ENCODE measurements around the gene GIMAP8.

- TF ChIP-seq EP300 (IDR thresholded peaks at IDR 0.05; ENCODE audit: borderline replicate concordance in 1 of 2, low read depth in 2 of 2, low read length in 2 of 2), result no peak
- TF ChIP-seq, protein P1, sequence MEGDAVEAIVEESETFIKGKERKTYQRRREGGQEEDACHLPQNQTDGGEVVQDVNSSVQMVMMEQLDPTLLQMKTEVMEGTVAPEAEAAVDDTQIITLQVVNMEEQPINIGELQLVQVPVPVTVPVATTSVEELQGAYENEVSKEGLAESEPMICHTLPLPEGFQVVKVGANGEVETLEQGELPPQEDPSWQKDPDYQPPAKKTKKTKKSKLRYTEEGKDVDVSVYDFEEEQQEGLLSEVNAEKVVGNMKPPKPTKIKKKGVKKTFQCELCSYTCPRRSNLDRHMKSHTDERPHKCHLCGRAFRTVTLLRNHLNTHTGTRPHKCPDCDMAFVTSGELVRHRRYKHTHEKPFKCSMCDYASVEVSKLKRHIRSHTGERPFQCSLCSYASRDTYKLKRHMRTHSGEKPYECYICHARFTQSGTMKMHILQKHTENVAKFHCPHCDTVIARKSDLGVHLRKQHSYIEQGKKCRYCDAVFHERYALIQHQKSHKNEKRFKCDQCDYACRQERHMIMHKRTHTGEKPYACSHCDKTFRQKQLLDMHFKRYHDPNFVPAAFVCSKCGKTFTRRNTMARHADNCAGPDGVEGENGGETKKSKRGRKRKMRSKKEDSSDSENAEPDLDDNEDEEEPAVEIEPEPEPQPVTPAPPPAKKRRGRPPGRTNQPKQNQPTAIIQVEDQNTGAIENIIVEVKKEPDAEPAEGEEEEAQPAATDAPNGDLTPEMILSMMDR (IDR thresholded peaks at IDR 0.05; ENCODE audit: control extremely low read depth in 1 of 3, insufficient read depth in 1 of 3, low read depth in 1 of 3, low read length in 3 of 3), result no peak
- TF ChIP-seq CHD1 (IDR thresholded peaks at IDR 0.05; ENCODE audit: low read depth, low read length), result no peak
- TF ChIP-seq, protein P2, sequence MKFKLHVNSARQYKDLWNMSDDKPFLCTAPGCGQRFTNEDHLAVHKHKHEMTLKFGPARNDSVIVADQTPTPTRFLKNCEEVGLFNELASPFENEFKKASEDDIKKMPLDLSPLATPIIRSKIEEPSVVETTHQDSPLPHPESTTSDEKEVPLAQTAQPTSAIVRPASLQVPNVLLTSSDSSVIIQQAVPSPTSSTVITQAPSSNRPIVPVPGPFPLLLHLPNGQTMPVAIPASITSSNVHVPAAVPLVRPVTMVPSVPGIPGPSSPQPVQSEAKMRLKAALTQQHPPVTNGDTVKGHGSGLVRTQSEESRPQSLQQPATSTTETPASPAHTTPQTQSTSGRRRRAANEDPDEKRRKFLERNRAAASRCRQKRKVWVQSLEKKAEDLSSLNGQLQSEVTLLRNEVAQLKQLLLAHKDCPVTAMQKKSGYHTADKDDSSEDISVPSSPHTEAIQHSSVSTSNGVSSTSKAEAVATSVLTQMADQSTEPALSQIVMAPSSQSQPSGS (IDR thresholded peaks at IDR 0.05; ENCODE audit: low read length), result no peak
- no peak for TF ChIP-seq POLR2A (IDR thresholded peaks at IDR 0.05; ENCODE audit: control extremely low read depth in 1 of 2, low read depth in 2 of 2, low read length in 2 of 2)
- TF ChIP-seq TAF1 (IDR thresholded peaks at IDR 0.05; ENCODE audit: low read depth, low read length), result no peak
- no peak for TF ChIP-seq RAD21 (IDR thresholded peaks at IDR 0.05 in 1 of 2, conservative IDR thresholded peaks at IDR 0.05 in 1 of 2; ENCODE audit: low read depth in 2 of 2, low read length in 2 of 2)
- no peak for TF ChIP-seq POLR2AphosphoS5 (IDR thresholded peaks at IDR 0.05; ENCODE audit: low read depth, low read length)
- no peak for TF ChIP-seq KDM4A (IDR thresholded peaks at IDR 0.05; ENCODE audit: low read depth, low read length, severe bottlenecking)
- TF ChIP-seq, protein P3, sequence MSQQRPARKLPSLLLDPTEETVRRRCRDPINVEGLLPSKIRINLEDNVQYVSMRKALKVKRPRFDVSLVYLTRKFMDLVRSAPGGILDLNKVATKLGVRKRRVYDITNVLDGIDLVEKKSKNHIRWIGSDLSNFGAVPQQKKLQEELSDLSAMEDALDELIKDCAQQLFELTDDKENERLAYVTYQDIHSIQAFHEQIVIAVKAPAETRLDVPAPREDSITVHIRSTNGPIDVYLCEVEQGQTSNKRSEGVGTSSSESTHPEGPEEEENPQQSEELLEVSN (IDR thresholded peaks at IDR 0.05), result no peak
These were observed 65.1 kb downstream of the GIMAP8 start for GRCh38 chr7:150515248-150516147.

All from H1 (cell line).